HCT116 (cell line): ENCODE data around the gene CMTM8.

Experiments used
- ATF3 ChIP-seq: IDR thresholded peaks from 2 replicates; pipeline ENCODE4 v1.6.1; 2012
- CBX3 ChIP-seq: IDR thresholded peaks from 2 replicates; pipeline ENCODE4 v1.6.1; 2012; ENCODE audit warnings: low read depth
- CEBPB ChIP-seq: IDR thresholded peaks from 2 replicates; pipeline ENCODE4 v1.6.1; 2012; ENCODE audit warnings: low read depth
- CTCF ChIP-seq, 3 experiments: fragments of 200-600 bp in 1 of 3; sonication (generic) in 1 of 3; IDR thresholded peaks in 2 of 3; conservative IDR thresholded peaks in 1 of 3; 2 replicates each; pipeline ENCODE4 v1.5.1; 2012 to 2017; ENCODE audit warnings: low read depth in 2 of 3, low read length in 2 of 3, antibody characterized with exemption in 1 of 3, borderline replicate concordance in 1 of 3, control low read depth in 1 of 3, mild to moderate bottlenecking in 1 of 3, mixed read lengths in 1 of 3, mixed run types in 1 of 3, moderate library complexity in 1 of 3; ENCODE audit not compliant: insufficient read depth in 1 of 3
- EZH2 ChIP-seq: fragments of 200-600 bp; sonication (generic); IDR thresholded peaks from 2 replicates; pipeline ENCODE4 v1.6.1; 2017; ENCODE audit warnings: antibody characterized with exemption, mixed run types
- JUND ChIP-seq: IDR thresholded peaks from 2 replicates; pipeline ENCODE4 v1.6.1; 2012
- POLR2A ChIP-seq: IDR thresholded peaks from 2 replicates; pipeline ENCODE4 v1.7.0; 2011; ENCODE audit warnings: borderline replicate concordance; ENCODE audit not compliant: insufficient read depth, insufficient read length; ENCODE audit errors: extremely low read depth
- POLR2AphosphoS5 ChIP-seq: IDR thresholded peaks from 2 replicates; pipeline ENCODE4 v1.6.1; 2011; ENCODE audit warnings: mild to moderate bottlenecking, low read depth, low read length, moderate library complexity
- REST ChIP-seq: IDR thresholded peaks from 2 replicates; pipeline ENCODE4 v1.6.1; 2012; ENCODE audit warnings: low read depth
- SIN3A ChIP-seq: IDR thresholded peaks from 2 replicates; pipeline ENCODE4 v1.6.1; 2012; ENCODE audit warnings: low read depth
- SRF ChIP-seq: IDR thresholded peaks from 2 replicates; pipeline ENCODE4 v1.6.1; 2012; ENCODE audit warnings: low read depth
- YY1 ChIP-seq: IDR thresholded peaks from 2 replicates; pipeline ENCODE4 v1.6.1; 2011; ENCODE audit warnings: low read length, low read depth, moderate library complexity, mild to moderate bottlenecking; ENCODE audit not compliant: insufficient replicate concordance; ENCODE audit errors: extremely low read depth

- TF ChIP-seq ATF3 (no peak), CTCF (IDR thresholded peaks at IDR 0.05 in 2 of 3, conservative IDR thresholded peaks at IDR 0.05 in 1 of 3; ENCODE audit: borderline replicate concordance in 1 of 3, insufficient read depth in 1 of 3, low read depth in 2 of 3, low read length in 2 of 3) (no peak), JUND (no peak), POLR2A (no peak), CBX3 (no peak), YY1 (no peak), REST (no peak), POLR2AphosphoS5 (no peak), SIN3A (no peak), CEBPB (no peak), EZH2 (no peak), SRF (no peak)
Observed at GRCh38 chr3:32198714-32199113, 39.8 kb upstream of the CMTM8 start.
